Raji (cell line): ENCODE data around the gene EPB41L1.

Experiments
- POLR2A ChIP-seq: IDR thresholded peaks from 2 replicates; pipeline ENCODE4 v1.6.1; 2011; ENCODE audit warnings: low read depth, low read length, control low read depth; ENCODE audit not compliant: insufficient read depth

The EPB41L1 gene

DNA sequence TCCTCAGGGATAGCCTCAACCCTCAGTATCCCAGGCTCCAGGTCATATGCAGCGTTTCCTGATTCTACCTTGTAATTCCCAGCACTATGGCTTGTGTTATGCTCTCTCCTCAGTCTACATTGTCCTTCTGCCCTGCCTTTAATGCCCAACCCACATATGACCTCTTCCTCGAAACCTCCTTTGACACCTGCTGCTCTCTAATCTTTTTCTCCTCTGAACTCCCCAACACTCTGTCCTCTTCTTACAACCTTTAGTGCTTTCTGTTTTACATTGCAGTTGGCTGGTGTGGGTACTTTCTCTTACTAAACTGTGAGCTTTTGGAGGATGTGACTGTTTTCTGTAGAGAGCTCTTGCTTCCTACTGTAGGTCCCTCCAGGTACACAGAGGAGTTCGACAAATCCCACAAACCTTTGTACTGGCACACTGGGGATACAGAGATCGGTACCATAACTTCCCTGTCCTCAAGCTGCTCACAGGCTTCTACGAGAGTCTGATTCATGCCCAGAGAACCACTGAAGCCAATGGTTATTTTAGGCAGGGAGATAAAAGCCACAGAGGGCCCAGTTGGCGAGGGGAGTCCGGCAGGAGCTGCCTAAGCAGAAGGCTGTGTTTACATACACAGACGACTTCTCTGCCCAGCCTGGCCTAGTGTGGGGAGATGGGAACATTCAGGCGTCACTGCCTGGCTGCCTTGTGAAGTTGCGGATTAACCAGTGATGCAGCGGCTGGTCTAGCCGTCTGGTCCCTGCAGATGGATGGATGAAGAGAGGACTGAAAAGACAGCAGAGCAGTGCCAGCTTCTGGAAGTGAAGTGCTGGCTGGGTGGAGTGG, 8.4 kb upstream of the EPB41L1 start:
- no peak for TF ChIP-seq POLR2A

GRCh38 chr20:36147690-36148089, 6.8 kb upstream of the EPB41L1 start:
- no peak for TF ChIP-seq POLR2A

GRCh38 chr20:36148439-36148838, 6.1 kb upstream of the EPB41L1 start:
- TF ChIP-seq POLR2A = no peak

- no peak for TF ChIP-seq POLR2A
Observed at GRCh38 chr20:36149012-36149411, 5.5 kb upstream of the EPB41L1 start.

- no peak for TF ChIP-seq POLR2A
Observed at GRCh38 chr20:36149469-36149868, 5.1 kb upstream of the EPB41L1 start.

GRCh38 chr20:36150489-36150846, 4.1 kb upstream of the EPB41L1 start:
- no peak for TF ChIP-seq POLR2A

- no peak for TF ChIP-seq POLR2A
Observed at GRCh38 chr20:36150847-36151539, 3.5 kb upstream of the EPB41L1 start.

GRCh38 chr20:36152261-36152660, 2.3 kb upstream of the EPB41L1 start:
- TF ChIP-seq POLR2A = no peak

GRCh38 chr20:36153204-36153603, 1.3 kb upstream of the EPB41L1 start:
- TF ChIP-seq POLR2A = no peak

- TF ChIP-seq POLR2A = no peak
Observed at GRCh38 chr20:36153736-36154699, 522 bp upstream of the EPB41L1 start.

- no peak for TF ChIP-seq POLR2A
Observed at GRCh38 chr20:36155629-36155971, 1.1 kb downstream of the EPB41L1 start.

DNA sequence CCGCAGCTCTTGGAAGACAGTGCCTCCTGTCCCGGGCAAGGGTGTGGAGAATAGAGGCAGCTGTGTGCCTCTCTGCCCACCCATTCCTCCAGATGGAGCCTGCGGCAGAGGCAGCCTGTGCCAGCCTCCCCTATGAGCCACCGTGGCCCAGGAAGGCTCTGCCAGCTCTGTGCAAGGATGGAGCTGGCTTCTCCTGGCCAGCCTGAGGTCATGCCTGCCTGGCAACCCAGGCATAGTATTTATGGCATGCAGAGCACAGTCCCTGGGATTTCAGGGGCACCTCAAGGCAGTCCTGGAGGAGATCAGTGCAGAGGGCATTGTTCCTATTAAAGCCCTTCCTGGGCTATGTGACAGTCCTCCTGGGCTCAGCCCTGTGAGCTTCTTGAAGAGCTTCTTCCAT, 1.5 kb downstream of the EPB41L1 start:
- no peak for TF ChIP-seq POLR2A

DNA sequence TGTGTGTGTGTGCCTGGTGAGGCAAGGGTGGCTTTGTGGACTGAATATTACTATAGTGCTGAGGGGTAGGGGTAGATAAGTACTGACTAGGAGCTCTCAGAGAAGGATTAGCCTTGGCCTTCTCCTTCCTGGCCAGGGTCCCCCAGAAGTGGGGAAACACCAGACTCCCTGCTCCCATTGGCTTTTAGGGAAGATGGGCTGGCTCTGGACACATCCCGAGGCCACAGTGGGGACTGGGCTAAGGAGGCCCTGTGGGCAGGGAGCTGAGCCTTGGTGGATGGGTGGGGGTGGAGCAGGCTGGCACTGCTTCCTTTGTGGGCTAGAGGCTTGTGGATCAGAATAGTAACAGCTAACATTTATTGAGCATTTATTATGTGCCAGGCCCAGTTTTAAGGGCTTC, 3.1 kb downstream of the EPB41L1 start:
- TF ChIP-seq POLR2A = no peak

DNA sequence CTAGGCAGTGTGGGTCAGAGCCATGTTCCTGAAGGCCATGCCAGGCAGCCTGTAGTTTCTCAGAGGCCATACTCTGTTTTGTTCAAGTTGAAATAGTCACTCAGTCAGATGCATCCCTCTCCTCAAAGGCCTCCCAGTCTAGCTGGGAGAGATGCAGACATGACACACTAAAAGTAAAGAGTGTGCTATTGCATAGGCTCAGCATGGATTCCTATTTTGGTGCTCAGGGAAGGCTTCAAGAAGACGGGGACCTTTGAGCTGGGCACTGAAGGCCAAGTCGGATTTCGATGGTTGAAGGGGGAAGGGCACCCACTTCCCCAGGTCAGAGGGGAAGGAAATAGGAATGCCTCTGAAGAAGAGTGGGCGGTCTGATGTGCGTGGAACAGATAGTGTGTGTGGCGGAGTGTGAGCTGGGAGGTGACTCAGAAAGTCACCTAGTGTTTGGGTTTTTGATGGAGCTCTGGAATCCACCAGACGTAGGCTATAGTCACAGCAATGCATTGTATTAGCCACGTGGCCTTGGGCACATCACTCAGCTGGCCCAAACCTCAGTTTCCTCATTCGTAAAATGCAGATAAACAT, 3.7 kb downstream of the EPB41L1 start:
- no peak for TF ChIP-seq POLR2A

DNA sequence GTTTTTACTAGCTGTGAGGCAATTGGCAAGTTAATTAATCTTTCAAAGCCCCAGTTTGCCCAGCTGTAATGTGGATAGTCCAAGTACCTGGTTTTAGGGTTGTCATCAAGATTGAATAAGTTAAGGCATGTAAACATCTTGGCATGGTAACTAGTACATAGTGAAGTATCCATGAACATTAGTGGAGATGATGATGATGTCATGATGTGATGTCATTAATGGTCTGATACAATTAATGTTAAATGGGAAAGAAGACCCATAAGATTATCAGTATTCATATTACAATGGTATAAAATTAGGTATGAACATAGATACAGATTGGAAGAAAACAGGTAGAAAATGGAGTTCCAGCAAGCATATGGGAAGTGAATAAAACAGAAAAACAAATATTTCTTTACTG, 5.3 kb downstream of the EPB41L1 start:
- TF ChIP-seq POLR2A = no peak

DNA sequence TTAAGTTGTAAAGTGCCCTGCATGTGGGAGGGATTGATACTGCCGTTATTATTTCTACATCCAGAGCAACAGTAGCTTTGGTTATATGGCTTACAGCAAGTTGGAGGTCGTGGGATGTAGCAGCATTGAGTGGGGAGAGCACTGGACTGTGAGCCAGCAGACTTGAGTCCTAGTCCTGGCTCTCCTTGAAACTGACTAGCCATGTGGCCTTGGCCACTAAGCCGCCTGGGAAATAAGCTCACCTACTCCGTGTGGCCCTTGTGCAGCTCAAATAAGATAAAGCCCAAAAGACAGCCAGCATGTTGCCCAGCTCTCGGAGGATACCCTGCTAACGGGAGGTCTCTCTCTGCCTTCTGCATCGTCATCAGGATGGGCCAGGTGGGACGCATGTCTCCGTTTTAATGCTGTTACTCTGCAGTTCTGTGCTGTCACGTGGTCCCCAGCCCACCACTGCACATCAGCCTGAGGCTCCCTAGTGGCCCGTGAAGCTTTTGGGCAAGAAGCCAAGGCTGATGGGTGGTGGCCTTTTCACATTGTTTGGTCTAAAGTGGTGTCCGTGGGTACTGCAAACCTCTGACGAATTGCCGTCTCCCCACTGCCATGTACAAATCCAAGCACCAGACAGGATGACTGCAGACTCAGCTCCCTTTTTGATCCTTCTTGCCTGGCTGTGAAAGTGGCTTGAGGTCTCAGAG, 7.9 kb downstream of the EPB41L1 start:
- no peak for TF ChIP-seq POLR2A
